ENCODE measurements around the gene TET1.

- no peak for TF ChIP-seq CTCF (IDR thresholded peaks at IDR 0.05)
- no peak for TF ChIP-seq ZFX (IDR thresholded peaks at IDR 0.05; ENCODE audit: borderline replicate concordance)
Observed at GRCh38 chr10:68559841-68560185, 324 bp upstream of the TET1 start.
